Small intestine (tissue), 16 donors: Measurements from ENCODE around the gene TSPAN31. TPM values are rescaled to one million over a fixed set of nuclear protein-coding genes. Genes with fewer than 3 reads are reported as not detected.
A peak's percentile ranks its signal among the peaks of the same experiment; 100 is the strongest.

ENCODE experiments used
- DNase-seq, 2 donors: peaks; one replicate each; pipeline versions ENCODE4 v3.0.0 to v3.0.0-alpha.2; 2013
- FAIRE-seq: peaks from 2 replicates; lab custom pipeline; 2012; peaks lifted over from hg19 to GRCh38; lab: Jason Lieb, UNC
- H3K27ac ChIP-seq, 3 donors: one replicate each; pipeline ENCODE4 v1.5.1; 2013; ENCODE audit warnings: low read length in 2 of 3, mild to moderate bottlenecking in 2 of 3, control low read depth in 1 of 3, inconsistent platforms in 1 of 3, low read depth in 1 of 3, moderate library complexity in 1 of 3
- H3K27me3 ChIP-seq, 3 donors: one replicate each; pipeline ENCODE4 v1.6.1; 2013; ENCODE audit warnings: low read length in 3 of 3, inconsistent platforms in 1 of 3; ENCODE audit not compliant: control insufficient read depth in 3 of 3, insufficient read depth in 3 of 3
- H3K36me3 ChIP-seq, 3 donors: one replicate each; pipeline ENCODE4 v1.6.1; 2013; ENCODE audit warnings: low read length in 3 of 3, inconsistent platforms in 1 of 3, low read depth in 1 of 3, mild to moderate bottlenecking in 1 of 3, moderate library complexity in 1 of 3; ENCODE audit not compliant: control insufficient read depth in 3 of 3, insufficient read depth in 2 of 3
- H3K4me1 ChIP-seq, 3 donors: one replicate each; pipeline ENCODE4 v1.6.1; 2013; ENCODE audit warnings: low read length in 2 of 3, inconsistent platforms in 1 of 3, low read depth in 1 of 3, mild to moderate bottlenecking in 1 of 3, moderate library complexity in 1 of 3; ENCODE audit not compliant: control insufficient read depth in 3 of 3, insufficient read depth in 2 of 3
- H3K4me3 ChIP-seq, 3 donors: one replicate each; pipeline ENCODE4 v1.5.1; 2013; ENCODE audit warnings: low read length in 3 of 3, control low read depth in 1 of 3, inconsistent platforms in 1 of 3, low read depth in 1 of 3, mild to moderate bottlenecking in 1 of 3, moderate library complexity in 1 of 3
- H3K9me3 ChIP-seq, 2 donors: one replicate each; pipeline ENCODE4 v1.6.1; 2013; ENCODE audit warnings: low read depth in 1 of 2, low read length in 1 of 2; ENCODE audit not compliant: control insufficient read depth in 2 of 2, insufficient read depth in 1 of 2
- WGBS, 3 donors: extraction: QIAGEN DNeasy Blood & Tissue Kit; methylation state at CpG; one replicate each; pipeline ENCODE4 v1.1.7; 2013; 5-methylcytosine and 5-hydroxymethylcytosine counted together
- long read RNA-seq, 10 donors: transcript quantifications; one replicate each; lab custom pipeline, GENCODE V29; 2026
- polyA plus RNA-seq, 4 donors: library from polyadenylated mRNA; stranded (reverse) in 3 of 4; unstranded in 1 of 4; fragments of 200-250 nt in 3 of 4; fragments of 120-200 nt in 1 of 4; gene quantifications; one replicate each; pipeline versions ENCODE4 v1.2.1 to v1.2.3, GENCODE V29; 2013
- donor health status: healthy with polysubstance abuse.
- donor health status: control.
- donor health status: control.
- donor health status: Bipolar disorder and iron deficiency.
- donor health status: healthy.

The TSPAN31 gene, protein sequence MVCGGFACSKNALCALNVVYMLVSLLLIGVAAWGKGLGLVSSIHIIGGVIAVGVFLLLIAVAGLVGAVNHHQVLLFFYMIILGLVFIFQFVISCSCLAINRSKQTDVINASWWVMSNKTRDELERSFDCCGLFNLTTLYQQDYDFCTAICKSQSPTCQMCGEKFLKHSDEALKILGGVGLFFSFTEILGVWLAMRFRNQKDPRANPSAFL
- polyA plus RNA-seq, result 10 to 100 TPM; 13.2 to 62.8 (median 24.5) TPM
- long read RNA-seq, donor 1, transcript TSPAN31-201 (6 exons, 1,849 nt), result major isoform, 30 of 425 reads
- long read RNA-seq, donor 1, partial matches to known transcripts, result 365 of 425 reads
- long read RNA-seq, donor 1, other reads (novel, unspliced or antisense), result 28 of 425 reads
- long read RNA-seq, donor 2, transcript TSPAN31-201 (6 exons, 1,849 nt), result major isoform, 11 of 12 reads
- long read RNA-seq, donor 2, partial matches to known transcripts, result 0 of 12 reads
- long read RNA-seq, donor 2, other reads (novel, unspliced or antisense), result 0 of 12 reads
- long read RNA-seq, donor 3, transcript TSPAN31-201 (6 exons, 1,849 nt), result major isoform, 8 of 162 reads
- long read RNA-seq, donor 3, partial matches to known transcripts, result 102 of 162 reads
- long read RNA-seq, donor 3, other reads (novel, unspliced or antisense), result 51 of 162 reads
- long read RNA-seq, donor 4, partial matches to known transcripts, result 0 of 2 reads
- long read RNA-seq, donor 4, other reads (novel, unspliced or antisense), result 0 of 2 reads
- long read RNA-seq, donor 5, partial matches to known transcripts, result 0 of 2 reads
- long read RNA-seq, donor 5, other reads (novel, unspliced or antisense), result 0 of 2 reads
- long read RNA-seq, donor 6, transcript TSPAN31-201 (6 exons, 1,849 nt), result major isoform, 16 of 17 reads
- long read RNA-seq, donor 6, partial matches to known transcripts, result 0 of 17 reads
- long read RNA-seq, donor 6, other reads (novel, unspliced or antisense), result 0 of 17 reads
- long read RNA-seq, donor 7, result 0 reads
- long read RNA-seq, donor 8, result 0 reads
- long read RNA-seq, donor 9, partial matches to known transcripts, result 18 of 40 reads
- long read RNA-seq, donor 9, other reads (novel, unspliced or antisense), result 20 of 40 reads
- long read RNA-seq, donor 10, transcript TSPAN31-201 (6 exons, 1,849 nt), result major isoform, 26 of 267 reads
- long read RNA-seq, donor 10, partial matches to known transcripts, result 94 of 267 reads
- long read RNA-seq, donor 10, other reads (novel, unspliced or antisense), result 144 of 267 reads

DNA sequence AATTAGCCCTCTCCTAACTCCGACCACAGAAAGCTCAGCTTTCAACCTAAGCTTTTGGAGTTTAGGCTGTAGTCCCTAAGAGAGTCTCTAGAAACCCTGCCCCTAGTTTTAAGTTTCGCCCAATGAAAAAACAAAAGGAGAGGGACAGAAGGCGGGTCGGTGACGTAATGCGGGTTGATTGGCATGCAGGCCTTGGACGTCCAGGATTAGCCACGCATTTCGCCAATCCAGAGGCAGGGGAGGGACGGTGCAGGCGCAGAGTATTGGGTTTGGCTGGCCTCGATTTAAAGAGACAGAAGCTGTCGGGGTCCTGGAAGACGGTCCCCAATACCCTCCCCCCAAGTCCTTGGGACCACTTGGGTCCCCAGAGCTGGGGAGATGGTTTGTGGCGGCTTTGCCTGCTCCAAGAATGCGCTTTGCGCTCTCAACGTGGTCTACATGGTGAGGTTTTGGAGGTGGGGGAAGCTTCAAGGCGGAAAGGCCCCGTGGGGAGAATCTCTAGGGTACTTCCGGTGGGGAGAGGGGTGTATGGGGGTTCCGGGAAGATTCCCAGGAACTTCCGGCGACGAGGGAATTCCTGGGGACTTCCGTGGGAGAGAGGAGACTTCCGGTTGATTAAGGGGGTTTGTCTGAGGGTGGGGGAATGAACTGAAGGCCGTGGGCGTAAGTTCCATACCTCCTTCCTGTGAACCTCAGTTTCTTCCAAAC, at the start of gene TSPAN31:
Gene TSPAN31, plus strand, starts transcription at position 263 of the 708 bp plus-strand sequence. Its CDS starts 116 bp downstream, at position 379.
- Histone ChIP-seq H3K27me3 (peaks cover 3 to 27% (median 3%) of the 10 kb centered on the region in 3 donors), H3K36me3 (peaks cover 0 to 27% (median 11%) of the 10 kb centered on the region in 3 donors), H3K4me3 (peak within 1 kb of the TSS; percentile 67 to 75 (median 74)), H3K27ac (peak within 1 kb of the TSS; percentile 68 to 99 (median 86)), H3K9me3 (no peaks in the 10 kb centered on the region), H3K4me1 (peaks cover 5 to 7% (median 6%) of the 10 kb centered on the region in 3 donors)
- 0 to 1% (median 1%) methylated on average over 29 of the region's 29 CpGs for WGBS, 3 donors
- FAIRE-seq (no peak), DNase-seq (peak; percentile 99)

DNA sequence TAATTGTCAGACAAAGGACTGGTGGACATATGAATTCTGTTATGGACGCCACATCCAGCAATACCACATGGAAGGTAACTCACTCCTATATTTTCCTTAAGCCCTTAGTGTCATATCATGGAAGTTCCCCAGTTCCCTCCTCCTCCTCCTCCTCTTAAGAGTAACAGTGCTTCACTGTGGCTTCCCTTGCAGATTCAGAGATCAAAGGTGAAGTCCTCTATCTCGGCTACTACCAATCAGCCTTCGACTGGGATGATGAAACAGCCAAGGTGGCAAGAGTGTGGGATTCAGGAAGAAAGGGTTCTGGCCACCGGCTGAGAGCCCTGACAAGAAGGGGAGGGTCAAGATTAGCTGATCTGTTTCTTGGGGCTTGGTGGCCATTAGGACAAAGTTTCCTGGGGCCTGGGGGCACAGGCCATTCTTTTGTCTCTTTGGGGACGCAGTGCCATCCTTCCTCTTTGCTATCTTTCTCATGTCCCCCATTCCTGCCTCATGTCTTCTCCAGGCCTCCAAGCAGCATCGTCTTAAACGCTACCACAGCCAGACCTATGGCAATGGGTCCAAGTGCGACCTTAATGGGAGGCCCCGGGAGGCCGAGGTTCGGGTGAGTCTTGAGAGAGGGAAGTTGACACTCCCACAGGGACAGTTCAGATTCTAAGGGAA, 48.9 kb upstream of the TSPAN31 start:
- Histone ChIP-seq H3K4me1 (peaks cover 0 to 25% (median 2%) of the 10 kb centered on the region in 3 donors), H3K27me3 (no peaks in the 10 kb centered on the region), H3K27ac (no peak overlapping the region), H3K36me3 (peaks cover 6 to 22% (median 11%) of the 10 kb centered on the region in 3 donors), H3K9me3 (no peaks in the 10 kb centered on the region), H3K4me3 (no peak overlapping the region)
- WGBS, 3 donors, result 80 to 86% (median 84%) methylated on average over 11 of the region's 11 CpGs
- DNase-seq, result peak; percentile 37 to 69
- no peak for FAIRE-seq

DNA sequence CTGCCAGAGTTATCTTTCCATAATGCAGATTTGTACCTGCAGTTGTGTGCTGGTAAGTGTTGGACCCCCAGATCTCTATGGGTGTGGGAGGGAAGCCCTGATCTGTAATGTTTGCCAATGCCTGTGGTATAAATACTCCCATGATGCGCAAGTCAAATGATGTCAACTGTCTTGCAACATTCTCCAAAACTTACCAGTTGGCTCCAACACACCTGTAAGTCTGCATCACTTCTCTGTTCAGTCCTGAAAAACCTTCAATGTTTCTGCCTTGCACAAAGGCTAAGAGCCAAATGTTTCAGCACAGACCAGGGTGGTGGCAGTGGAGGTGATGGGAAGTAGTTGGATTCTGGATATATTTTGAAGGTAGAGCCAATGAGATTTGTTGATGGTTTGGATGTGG, 47.8 kb upstream of the TSPAN31 start:
- no peak for FAIRE-seq
- no peak for DNase-seq
- Histone ChIP-seq H3K4me1 (peaks cover 0 to 25% (median 2%) of the 10 kb centered on the region in 3 donors), H3K27me3 (no peaks in the 10 kb centered on the region), H3K9me3 (no peaks in the 10 kb centered on the region), H3K4me3 (no peak overlapping the region), H3K36me3 (peaks cover 6 to 24% (median 11%) of the 10 kb centered on the region in 3 donors), H3K27ac (no peak overlapping the region)
- WGBS, 3 donors, result 98 to 100% (median 100%) methylated on average over 1 of the region's 1 CpG

DNA sequence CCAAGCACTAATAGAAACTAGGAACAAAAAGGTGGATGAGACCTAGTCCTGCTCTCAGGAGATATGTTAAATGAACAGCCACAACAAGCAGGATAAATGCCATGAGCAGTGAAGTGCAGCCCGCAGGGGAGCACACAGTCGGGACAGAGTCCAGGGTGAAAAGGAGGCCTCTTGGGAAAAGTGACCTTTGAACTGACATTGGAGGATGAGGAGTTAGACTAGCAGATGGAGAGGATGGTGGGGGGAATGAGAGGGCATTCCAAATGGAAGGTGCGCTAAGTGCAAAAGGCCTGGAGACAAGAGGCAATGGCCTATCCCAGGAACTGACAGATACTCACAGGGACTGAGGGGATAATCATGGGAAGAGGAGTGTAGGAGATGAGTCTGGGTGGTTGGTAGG, 46.4 kb upstream of the TSPAN31 start:
- Histone ChIP-seq H3K36me3 (peaks cover 6 to 29% (median 17%) of the 10 kb centered on the region in 3 donors), H3K27ac (no peak overlapping the region), H3K4me1 (peaks cover 0 to 23% (median 2%) of the 10 kb centered on the region in 3 donors), H3K27me3 (no peaks in the 10 kb centered on the region), H3K9me3 (no peaks in the 10 kb centered on the region), H3K4me3 (no peak overlapping the region)
- DNase-seq (peak in 1 of 2 donors; percentile 17), FAIRE-seq (no peak)
- 75 to 83% (median 77%) methylated on average over 3 of the region's 3 CpGs for WGBS, 3 donors

DNA sequence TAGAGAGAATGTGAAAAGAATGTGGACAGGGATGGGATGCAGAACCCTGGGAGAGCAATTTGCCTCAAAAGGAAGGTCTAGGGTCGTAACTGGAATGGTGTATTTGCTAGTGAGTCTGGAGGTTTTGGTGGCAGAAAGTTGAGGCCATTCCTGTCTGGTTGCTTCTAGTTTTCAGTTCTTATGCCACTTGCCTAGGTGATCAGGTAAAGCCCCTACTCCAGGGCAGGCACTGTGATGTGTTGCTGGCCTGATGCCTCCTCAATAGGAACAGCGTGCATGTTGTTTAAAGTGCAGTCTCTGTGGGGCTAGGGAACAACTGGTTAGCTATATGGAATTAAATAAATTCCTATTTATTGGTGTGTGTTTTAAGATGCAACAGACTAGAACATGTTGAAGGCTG, 44.5 kb upstream of the TSPAN31 start:
- Histone ChIP-seq H3K27ac (no peak overlapping the region), H3K9me3 (peaks cover 0 to 6% of the 10 kb centered on the region in 2 donors), H3K4me1 (peaks cover 0 to 15% (median 2%) of the 10 kb centered on the region in 3 donors), H3K27me3 (no peaks in the 10 kb centered on the region), H3K36me3 (peaks cover 6 to 33% (median 18%) of the 10 kb centered on the region in 3 donors), H3K4me3 (no peak overlapping the region)
- no peak for DNase-seq
- 98 to 100% (median 99%) methylated on average over 2 of the region's 2 CpGs for WGBS, 3 donors
- FAIRE-seq, result no peak

DNA sequence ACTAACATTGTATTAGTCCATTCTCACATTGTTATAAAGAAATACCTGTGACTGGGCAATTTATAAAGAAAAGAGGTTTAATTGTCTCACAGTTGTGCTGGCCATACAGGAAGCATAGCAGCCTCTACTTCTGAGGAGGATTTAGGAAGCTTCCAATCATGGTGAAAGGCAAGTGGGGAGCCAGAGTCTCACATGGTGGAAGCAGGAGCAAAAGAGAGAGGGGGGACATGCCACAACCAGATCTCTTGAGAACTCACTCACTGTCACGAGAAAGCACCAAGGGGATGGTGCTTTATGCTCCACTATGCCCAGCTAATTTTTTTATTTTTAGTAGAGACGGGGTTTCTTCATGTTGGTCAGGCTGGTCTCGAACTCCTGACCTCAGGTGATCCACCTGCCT, 37.6 kb upstream of the TSPAN31 start:
- Histone ChIP-seq H3K27me3 (no peaks in the 10 kb centered on the region), H3K4me1 (no peaks in the 10 kb centered on the region), H3K4me3 (no peak overlapping the region), H3K36me3 (peaks cover 2 to 33% (median 10%) of the 10 kb centered on the region in 3 donors), H3K27ac (no peak overlapping the region), H3K9me3 (peaks cover 0 to 8% of the 10 kb centered on the region in 2 donors)
- WGBS, 3 donors, result 93 to 100% (median 95%) methylated on average over 3 of the region's 3 CpGs
- DNase-seq (no peak), FAIRE-seq (no peak)

DNA sequence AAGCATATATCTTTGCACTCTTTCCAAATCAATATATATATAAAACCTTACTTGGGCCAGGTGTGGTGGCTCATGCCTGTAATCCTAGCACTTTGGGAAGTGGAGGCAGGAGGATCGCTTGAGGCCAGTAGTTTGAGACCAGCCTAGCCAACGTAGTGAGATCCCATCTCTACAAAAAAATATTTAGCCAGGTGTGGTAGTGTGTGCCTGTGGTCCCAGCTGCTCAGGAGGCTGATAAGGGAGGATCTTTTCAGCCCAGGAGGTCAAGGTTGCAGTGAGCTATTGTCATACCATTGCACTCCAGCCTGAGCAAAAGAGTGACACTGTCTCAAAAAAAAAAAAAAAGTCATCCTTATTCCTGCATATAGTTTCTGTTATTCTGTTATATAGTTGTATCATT, 36.5 kb upstream of the TSPAN31 start:
- H3K36me3 ChIP-seq, result peaks cover 6 to 36% (median 8%) of the 10 kb centered on the region in 3 donors
- no peak for FAIRE-seq

More for the DNA sequence above, 36.5 kb upstream of the TSPAN31 start:
- Histone ChIP-seq H3K27me3 (no peaks in the 10 kb centered on the region), H3K9me3 (peaks cover 0 to 8% of the 10 kb centered on the region in 2 donors), H3K27ac (no peak overlapping the region), H3K4me1 (no peaks in the 10 kb centered on the region), H3K4me3 (no peak overlapping the region)
- WGBS, 3 donors, result 85 to 97% (median 86%) methylated on average over 2 of the region's 2 CpGs
- no peak for DNase-seq
